Measurements from ENCODE around the gene ERFL.

The ERFL gene

DNA sequence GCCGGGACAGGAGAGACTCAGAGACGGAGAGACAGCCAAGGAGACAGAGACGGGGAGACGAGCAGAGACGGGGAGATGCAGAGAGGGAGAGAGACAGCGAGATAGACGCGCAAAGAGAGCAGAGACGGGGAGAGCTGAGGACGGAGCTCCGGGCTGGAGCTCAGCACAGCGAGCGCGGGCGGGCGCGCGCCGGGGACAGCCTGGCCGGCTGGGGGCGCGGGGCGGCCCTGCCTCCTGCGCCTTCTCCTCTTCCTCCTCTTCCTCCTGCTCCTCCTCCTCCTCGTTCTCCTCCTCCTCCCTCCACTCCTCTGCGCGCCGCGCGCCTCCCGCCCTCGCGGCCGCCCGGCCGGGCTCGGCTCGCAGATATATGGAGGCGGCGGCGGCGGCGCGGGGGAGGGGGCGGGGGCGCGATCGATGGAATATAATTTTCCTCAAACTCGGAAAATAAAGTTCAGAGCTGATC, at the start of gene ERFL:
ERFL (minus strand) TSS at position 229 of the 463 bp plus-strand sequence. CDS start 15,530 bp downstream, outside the sequence.
- no peak for DNase-seq

DNA sequence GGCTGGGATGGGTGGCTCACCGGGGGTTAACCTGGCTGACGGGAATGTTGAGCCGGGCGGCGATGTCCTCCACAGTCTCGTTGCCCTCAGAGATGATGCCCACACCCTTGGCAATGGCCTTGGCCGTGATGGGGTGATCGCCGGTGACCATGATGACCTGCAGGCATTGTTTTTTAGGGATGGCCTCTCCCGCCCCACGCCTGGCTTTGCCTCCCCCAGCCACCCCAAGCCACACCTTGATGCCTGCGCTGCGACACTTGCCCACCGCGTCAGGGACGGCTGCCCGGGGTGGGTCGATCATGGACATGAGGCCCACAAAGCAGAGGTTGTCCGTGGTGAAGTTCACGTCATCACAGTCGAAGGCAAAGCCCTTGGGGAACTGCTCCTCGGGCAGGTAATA, 49.7 kb upstream of the ERFL start:
- DNase-seq: no peak

DNA sequence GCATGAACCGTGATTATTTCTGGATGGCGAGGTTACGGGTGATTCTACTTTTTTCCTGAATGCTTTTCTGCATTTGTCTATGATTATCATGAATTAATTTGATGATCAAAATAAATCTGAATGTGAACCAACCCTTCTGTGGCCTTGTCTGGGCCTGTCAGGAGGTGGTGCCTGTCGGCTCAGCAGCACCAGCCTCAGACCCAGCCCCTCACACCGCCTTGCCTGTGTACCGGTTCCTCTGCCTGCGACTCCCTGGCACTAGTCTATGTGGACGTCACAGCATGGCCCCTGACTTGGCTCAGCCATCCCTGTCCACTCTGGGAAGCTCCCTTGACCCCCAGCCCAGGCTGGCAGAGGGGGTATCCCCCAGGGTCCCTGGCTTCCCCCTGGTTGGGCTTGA, 46.4 kb upstream of the ERFL start:
- DNase-seq: no peak

DNA sequence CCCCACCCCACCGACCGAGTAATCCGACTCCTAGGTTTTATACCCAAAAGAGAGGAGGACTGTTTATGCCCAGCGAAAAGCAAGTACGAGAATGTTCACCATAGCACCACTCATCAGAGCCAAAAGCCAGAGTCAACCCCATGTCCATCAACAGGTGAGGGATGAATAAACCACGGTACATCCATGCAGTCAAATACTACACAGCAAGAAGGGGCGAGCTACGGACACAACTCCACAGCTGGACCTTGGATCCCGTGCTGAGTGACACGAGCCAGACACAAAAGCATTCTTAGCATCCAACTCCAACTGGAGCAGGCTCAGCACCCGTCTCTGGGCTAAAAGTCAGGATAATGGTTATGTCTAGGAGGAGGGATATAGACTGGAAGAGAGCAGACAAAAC, 43.1 kb upstream of the ERFL start:
- DNase-seq: no peak

DNA sequence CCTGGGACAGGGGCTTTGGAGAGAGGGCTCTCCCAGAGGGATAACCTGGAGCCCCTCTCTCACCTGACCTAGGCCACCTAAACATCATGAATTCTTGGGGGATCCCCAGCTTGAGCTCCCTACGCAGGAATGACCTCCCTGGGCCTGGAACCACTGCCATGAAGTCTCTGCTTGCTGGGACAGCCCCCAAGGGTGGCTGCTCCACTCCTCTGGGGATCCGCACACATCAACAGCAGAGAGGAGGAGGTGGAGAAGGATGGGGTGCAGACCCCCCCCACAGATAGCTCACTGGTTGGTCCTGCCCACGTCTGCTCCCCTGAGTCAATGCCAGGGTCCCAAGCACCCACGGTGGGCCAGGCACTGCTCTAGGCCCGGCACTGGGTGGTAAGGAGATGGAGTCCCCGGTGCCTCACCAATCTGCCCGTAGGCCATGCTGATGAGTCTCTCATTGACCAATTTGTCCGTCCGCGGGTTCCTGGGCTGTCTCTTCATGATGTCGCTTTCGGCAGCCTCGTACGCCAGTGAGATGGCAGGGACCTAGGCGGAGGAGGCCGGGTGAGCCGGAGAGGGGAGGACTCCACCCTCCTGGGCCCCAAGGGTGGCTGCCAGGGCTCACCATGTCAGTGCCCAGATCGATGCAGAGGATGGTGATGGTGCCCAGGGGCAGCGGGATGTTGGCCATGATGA, 41.7 kb upstream of the ERFL start:
- DNase-seq: no peak

DNA sequence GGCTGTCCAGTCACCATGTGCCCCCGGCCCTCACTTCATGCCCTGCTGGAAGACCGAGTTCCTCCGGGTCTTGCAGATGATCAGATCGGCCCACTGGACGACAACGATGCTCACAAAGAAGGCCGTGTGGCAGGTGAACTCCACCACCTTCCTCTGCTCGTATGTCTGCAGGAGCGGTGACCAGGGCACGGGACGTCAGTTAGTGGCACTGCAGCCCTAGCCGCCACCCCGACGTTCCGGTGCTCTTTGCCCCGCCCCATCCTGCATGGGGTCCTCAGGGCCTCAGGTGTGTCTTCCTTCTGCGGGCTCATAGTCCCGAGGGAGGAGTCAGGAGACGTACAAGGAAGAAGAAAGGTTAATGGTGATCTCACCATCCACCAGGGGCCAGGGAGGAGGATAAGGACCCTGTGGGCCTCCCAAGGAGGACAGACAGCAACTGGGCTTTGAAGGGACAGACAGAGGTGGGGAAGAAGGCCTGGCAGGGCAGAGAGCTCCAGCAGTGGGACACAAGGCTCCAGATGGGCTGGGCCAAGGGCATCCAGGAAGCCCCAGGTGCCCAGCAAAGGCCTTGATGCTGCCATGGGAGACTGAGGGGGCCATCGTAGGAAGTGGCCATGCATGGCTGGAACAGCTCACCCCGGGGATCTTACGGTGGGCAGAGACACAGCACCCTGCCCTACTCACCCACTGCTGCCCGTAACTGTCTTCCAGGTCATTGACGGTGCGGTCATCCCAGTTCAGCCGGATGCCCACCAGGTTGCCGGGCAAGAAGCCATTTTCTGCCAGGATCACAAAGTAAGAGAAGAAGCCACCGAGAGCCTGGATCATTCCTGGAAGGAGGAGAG, 40.7 kb upstream of the ERFL start:
- no peak for DNase-seq

DNA sequence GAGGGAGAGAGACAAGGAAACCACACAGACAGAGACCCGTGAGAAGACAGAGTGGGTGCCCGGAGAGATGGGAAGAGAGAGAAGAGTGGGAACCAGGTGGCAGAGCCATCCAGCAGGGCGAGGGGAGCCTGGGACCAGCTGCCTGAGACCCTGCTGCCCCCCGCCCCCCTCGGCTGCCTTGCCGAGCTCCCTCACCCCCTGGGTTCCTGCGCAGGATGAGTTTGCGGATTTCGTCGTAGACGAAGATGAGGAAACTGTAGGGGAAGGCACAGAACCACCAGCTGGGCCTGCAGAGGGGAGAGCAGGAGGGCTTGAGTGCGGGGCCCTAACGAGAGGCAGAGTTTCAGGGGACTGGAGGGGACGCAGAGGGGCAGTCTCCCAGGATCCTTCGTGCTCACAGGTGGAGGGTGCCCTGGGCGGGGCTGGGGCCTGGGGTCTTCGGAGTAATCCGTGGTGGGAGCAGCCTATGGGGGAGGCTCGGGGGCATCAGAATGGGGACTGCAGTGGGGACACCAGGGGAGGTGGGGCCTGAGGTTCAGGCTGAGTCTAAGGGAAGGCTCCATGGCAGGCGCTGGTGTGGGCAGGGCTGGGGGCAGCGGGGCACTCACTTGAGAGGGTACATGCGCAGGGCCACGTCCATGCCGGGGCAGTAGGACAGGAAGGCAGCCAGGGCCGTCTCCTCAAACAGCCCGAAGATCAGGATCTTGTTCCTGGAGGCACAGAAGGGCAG, 39.0 kb upstream of the ERFL start:
- no peak for DNase-seq

DNA sequence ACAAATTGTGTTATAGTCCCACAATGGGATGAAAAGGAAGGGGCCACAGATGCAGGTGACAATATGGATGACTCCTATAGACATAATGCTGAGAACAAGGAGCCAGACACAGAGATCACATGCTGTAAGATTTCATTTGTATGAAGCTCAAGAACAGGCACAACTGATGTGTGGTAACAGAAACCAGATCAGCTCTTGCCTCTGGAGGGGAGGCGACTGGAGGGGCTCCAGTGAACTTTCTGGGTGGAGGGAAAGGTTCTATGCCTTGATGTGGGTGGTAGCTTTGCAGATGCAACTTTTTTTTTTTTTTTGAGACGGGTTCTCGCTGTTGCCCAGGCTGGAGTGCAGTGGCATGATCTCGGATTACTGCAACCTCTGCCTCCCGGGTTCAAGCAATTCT, 36.9 kb upstream of the ERFL start:
- no peak for DNase-seq

DNA sequence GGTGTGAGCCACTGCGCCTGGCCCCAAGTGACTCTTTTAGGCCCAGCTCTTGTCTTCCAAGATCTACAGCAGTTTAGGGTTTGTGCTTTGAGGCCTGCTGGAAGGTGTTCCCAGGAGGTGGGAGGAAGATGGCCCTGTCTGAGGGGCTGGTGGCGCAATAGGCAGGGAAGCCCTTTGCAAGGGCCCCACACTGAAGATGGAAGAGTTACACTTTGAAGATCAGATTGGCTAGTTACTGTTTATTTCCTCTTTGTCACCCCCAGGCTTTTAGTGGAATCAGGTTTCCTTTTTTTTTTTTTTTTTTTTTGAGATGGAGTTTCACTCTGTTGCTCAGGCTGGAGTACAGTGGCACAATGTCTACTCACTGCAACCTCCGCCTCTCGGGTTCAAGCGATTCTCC, 32.7 kb upstream of the ERFL start:
- DNase-seq: no peak

DNA sequence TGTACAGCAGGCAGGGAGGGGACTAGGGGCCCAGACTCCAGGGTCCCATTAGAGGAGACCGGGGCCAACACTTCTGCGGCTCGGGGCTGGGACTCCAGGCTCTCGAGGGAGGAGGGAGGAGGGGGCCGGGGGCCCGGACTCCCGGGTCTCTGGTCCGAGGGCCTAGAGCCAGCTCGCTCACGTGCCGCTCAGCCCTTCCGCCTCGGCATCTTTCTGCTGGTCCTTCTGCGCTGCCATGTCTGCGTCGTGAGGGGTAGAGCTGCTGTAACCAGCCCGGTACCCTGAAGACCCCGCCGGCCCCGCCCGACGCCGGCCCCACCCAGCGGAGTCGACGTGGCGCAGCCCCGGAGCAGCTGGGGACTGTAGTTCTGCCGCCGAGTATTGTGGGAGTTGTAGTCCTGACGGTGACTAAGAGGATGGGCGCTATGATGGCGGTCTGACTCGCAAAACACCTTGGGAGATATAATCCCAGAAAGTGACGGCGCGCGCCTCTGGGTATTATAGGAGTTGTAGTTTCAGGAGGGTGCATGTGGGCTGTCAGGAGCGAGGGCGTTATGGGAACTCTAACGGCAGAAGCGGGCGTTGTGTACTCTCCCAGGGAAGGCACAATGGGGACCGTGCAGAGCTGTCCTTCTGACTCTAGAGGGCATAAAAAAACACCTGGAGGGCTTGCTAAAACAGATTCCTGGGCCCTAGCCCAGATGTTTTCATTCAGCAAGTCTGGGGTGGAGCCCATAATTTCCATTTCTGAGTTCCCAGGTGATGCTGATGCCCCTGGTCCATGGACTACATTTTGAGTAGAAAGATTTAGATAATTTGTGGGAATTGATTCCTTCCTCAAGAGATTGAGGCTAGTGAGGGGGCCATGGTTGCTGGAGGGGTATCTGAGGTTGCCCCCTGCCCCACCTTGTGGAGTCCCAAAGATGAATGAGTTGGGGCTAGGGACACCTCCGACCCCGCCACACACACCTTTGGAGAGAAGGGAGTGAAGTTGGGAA, 31.1 kb upstream of the ERFL start, which contains the start of gene RABAC1:
RABAC1 (minus strand) TSS at position 266 of the 998 bp plus-strand sequence; CDS start at position 237, 29 bp downstream.
- DNase-seq: peak; percentile 86

DNA sequence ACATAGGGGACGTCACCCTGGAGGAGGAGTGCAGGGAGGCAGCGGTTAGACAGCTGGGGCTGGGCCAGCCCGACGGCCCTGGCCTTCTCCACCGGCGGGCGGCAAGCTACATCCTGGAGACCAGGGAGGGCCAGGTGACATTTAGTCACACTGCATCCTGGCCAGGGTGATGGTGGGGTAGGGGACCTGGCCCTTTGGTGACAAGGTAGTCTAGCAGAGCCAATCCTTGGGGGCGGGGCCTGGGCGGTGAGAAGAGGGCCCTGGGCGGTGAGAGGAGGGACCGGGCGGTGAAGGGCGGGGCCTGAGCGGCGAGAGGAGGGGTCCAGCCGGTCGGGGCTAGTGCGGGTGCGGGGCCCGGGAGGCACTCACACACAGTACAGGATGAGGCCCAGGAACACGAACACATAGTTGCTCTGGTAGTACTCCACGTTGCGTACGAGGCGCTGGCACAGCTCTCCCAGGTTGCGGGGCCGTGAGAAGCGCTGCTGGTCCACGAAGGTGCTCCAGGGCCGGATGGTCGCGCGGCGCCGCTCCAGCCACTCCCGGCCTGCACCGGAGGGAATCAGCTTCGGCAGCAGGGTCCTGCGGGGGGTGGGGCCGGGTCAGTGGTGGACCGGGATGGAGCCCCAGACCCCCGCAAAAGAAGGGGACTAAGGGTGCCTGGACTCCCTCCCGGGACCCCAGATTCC, 30.3 kb upstream of the ERFL start:
- peak; percentile 79 for DNase-seq

DNA sequence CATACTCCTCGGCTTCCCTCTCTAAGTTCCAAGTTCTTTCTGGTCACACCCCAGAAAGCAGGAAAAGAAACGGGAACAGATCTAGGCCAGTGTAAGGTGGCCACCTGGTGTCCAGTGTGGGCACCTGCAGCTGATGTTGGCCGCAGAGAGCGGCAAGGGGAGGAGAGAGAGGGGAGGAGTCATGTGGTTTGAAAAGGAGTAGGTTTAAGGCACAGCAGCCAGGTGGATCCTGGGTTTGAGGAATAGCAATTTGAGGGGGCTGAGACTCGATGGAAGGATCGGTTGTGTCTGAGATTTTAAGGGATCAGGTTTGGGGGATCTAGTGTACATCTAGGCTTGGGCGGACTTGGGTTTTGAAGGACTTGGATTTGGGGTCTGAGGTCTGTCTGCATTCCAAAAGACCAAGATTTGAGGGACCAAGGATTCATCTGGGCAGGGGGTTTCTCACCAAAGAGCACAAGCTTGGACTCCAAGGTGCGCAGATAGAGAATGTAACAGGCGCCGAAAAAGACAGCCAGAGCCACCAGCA, 29.7 kb upstream of the ERFL start:
- DNase-seq: peak; percentile 50

DNA sequence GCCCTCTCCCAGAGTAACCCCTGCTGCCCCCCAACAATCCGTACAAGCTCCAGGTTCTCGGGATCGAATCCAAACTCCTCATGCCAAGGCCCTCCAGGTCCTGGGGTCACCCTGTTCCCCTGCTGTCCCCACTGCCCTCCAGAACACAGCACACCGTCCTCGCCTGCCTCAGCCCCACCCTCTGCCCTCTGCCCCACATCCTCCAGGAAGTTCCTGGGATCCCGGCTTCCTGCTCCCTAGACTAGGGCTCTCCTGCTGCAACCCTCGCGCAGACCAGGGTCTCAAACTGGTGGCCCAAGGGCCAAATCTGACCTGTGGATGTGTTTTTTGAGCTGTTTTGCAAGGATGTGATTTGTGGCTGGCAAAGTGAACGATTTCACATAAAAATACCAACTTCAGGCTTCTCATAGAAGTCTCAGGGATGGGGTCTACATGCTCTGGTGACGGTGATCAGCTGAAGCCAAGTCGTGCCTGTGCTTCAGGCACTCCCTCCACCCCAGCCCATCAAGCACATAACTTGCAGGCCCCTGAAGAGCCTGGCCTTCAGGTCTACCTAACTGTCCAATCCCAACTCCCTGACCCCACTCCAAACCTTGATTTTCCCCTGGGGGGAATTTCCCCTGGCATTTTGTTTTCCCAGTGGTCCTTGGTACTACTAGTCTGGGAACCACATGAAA, 29.1 kb upstream of the ERFL start:
- no peak for DNase-seq

DNA sequence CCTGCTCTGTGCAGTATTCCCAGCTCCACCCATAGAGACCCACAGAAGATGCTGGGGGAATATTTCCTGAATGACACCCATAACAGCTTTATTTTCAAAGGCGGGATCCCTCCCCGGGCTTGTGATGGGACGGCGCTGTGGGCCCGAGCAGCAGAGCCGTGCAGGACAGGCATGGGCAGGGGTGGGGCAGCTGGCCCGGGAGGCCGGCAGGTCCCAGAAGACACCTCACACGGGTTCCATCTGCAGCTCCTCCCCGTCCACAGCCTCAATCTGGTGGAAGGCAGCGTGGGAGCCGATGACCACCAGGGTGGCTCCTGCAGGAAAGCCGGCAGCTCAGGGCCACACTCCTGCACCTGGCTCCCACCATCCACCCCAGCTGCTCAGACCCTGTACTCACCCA, 28.4 kb upstream of the ERFL start:
- no peak for DNase-seq

DNA sequence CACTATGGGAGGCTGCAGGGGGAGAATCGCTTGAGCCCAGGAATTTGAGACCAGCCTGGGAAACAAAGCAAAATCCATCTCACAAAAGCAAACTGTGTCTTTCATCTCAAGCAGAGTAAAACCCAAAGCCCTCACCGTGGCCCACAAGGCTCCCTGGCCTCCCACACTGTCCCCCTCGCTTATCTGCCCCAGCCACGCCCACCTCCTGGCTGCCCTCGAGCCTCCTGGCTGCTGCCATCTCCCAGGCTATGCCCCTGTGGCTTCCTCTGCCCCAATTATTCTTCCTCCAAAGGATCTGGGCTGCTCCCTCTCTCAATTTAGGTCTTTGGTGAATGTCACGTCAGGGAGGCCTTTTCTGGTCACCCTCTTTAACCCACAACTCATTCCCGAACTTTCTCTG, 27.3 kb upstream of the ERFL start:
- DNase-seq: no peak

DNA sequence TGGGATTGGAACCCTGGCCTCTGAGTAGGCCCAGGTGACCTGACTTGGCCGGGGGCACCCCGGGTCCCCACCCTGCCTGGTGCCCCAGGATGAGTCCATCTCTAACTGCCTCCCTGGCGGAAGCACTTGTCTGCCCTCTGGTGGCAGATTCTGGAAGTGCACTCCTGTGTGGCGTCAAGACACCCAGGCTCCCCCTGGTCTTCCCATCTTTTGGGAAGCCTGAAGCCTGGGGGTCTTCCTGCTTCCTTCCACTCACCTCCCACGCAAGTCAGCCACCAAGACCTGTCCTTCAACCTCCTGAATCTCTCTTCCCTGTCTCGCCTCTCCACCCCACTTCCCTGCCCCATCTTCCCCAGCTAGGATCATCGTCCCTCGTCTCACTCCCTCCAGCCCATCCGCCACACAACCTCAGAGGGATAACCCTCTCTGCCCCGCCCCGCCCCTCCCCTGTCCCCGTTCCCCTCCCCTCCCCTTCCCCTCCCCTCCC, 23.5 kb upstream of the ERFL start:
- peak; percentile 81 for DNase-seq

DNA sequence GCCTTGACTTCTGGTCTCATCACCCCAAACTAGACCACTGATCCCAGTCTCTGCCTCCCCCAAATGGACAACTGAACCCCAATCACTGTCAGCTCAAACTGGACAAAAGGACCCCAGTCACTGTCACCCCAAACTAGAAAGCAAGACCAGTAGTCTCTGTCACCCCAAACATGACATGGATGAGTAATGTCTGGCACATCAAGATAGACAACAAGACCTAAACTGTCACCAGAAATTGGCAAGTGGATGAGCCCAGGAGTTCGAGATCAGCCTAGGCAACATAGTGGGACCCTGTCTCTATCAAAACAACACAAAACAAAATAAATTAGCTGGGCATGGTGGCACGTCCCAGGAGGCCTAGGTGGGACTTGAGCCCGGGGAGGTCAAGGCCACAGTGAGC, 18.8 kb upstream of the ERFL start:
- DNase-seq: no peak

DNA sequence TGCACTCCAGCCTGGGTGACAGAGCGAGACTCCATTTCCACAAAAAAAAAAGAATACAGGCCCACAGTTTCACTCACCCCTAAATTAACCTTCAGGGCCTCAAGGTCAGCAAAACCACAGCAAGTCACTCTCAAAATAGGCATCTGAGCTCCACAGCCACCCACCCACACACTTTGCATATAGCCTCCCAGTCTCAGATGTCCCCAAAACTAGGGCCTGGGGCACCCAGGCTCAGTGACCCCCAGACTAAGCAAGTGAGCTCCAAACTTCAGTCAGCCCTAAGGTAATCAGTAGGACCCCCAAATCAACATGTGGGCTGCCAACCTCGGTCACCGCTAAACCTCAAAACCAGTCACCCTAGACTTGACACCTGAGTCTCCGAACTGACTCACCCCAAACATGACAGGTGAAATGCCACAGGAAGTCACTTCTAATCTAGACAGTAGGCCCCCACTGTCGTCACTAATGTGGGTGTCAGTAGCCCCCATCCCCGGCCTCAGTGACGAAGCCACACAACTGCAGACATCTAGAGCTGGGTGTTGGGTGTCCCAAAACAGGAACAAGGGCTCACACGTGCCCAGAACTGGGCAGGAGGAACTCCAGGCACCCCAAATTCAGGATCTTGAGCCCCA, 17.0 kb upstream of the ERFL start:
- no peak for DNase-seq

DNA sequence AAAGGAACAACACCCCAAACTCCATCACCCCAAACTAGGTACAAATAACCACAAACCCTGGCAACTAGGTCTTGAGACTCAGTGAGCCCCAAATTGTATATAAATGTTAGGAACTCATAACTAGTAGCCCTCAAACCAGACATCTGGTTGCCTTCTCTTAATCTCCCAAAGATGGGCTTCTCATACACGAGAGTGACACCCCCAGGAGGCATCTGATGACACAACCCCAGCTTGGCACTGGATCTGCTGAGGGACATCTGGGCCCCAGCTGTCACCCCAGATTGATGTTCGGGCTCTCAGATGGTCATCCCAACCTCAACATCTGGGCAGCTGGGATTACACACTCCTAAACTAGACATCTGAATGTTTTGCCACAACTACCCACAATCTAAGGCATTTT, 16.1 kb upstream of the ERFL start:
- no peak for DNase-seq

Measured in NCI-H1436 (cell line).